ENCODE results near the gene NEURL1B.
A peak's percentile ranks its signal among the peaks of the same experiment; 100 is the strongest.
"Not testable (repeated sequence)": the region's sequence is repeated elsewhere in the genome, so short reads cannot be mapped to it uniquely, and the experiment has no call there.

The NEURL1B gene

DNA sequence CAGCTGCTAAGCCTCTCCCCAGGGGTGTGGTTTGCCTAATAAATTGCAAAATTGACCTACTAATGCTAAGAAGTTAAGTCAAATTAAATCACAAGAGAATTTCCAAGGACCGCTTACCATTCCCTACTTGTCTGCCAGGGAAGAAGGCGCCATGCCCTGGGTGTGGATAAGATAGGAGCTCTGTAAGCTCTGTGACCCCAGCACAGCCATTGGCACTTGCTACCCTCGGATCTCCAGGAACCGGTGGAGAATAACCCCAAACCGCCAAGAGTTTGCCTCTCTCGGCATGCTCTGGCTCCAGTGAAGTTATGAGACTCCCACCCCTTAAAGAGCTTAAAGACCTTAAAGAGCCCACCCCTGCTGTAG, 58.9 kb downstream of the NEURL1B start:
- DNase-seq: no peak

DNA sequence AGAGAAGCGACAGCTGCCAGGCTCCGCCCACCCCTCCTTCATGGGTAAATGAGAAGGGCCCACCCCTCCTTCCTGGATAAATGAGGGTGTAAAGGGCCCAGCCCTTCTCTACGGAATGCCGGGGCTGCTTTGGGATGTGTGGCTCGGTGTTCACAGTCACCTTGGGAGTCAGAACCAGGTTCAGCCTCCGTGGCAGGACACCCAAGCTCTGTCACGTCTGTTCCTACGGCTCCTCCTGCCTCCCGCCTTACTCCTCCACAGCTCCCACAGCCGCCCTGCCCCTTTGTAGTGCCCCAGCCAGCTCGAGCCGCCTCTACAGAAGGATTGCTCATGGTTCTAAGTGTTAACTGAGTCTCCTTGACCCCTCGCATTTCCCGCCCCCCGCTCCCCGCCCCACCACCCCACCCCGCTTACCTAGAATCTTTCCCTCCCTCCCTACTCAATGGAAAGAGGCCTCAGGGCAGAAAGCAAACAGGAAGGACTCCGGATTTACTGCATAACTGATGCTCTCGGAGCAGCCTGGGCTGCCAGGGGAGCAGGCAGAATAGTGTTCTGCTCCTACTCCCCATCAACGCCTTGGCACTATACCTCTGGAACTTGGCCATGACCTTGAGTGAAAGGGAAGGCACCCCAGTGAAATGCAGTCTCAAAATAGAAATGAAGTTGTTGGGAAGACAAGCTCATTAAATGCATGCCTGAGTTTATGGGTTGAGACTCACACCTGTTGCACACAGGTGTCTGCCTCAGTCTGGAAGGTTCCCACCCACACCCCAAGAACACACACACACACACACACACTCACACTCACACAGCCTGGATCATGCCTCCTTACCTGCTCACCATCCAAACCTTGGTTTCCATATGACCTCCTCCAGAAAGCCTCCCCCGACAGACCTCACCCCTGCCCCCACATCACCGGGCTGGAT, 59.6 kb downstream of the NEURL1B start:
- DNase-seq: no peak

DNA sequence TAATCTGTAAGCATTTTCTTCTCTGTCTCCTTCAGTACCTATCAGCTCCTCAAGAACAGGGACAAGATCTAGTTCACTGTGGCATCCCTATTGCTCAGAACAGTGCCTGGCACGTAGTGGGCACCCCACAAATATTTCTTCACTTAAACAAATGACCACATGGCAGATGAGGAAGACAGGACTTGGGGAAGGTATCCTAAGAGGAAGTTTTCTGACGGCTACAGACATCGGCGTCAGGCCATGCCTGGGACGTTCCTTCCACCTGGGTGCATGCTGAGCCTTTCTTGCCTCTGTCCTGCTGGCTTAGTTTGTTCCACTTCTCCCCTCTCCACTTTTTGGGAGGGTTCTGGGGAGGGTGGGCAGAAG, 60.2 kb downstream of the NEURL1B start:
- no peak for DNase-seq

DNA sequence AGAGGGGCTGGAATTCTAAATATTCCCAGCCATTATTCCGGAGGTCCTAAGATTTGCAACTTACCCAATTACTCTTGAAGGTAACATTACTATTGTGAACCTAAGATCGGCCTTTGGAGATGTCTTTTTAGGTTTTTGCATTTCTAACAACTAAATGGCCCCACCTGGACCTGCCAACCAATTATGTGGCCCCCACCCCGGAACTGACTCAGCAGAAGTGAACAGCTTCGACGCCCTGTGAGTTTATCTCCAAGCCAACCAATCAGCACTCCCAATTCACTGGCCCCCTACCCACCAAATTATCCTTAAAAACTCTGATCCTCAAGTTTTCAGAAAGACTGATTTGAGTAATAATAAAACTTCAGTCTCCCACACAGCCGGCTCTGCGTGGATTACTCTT, 62.9 kb downstream of the NEURL1B start:
- no peak for DNase-seq

DNA sequence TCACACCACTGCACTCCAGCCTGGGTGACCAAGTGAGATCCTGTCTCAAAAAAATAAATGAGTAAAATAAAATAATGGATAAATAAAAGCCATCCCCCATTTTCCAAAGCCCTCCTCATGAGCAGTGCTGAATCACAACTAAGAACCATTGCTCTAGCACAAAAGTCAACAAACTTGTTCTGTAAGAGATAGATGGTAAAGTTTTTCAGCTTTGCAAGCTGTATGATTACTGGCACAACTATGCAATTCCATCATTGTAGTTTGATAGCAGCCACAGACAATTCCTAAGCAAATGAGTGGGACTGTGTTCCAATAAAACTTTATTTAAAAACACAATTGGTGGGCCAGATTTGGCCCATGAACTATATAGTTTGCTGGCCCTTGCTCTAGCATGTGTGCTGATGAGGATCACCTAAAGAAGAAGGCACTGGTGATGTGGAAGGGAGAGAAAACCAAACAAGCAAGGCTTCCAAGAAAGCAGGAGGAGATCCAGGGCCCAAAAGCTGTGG, 64.6 kb downstream of the NEURL1B start:
- DNase-seq: no peak

DNA sequence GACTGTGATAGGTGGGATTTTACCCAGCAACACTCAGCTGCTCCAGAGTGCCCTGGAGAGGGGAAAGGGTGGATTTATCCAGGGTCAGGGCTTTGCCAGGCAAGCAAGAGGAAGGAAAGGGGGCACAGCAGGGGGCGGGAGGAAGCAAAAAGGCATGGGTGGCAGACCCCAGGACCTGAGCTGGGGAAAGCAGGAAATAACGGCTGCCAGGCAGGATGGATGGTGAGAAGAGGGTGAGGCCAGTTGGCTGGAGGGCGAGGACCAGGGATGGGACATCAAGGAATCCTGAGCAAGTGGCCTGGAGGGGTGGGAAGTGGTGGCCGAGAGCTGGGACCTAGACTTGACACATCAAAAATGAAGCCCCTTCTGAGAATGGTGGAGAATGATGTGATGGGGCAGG, 65.7 kb downstream of the NEURL1B start:
- no peak for DNase-seq

DNA sequence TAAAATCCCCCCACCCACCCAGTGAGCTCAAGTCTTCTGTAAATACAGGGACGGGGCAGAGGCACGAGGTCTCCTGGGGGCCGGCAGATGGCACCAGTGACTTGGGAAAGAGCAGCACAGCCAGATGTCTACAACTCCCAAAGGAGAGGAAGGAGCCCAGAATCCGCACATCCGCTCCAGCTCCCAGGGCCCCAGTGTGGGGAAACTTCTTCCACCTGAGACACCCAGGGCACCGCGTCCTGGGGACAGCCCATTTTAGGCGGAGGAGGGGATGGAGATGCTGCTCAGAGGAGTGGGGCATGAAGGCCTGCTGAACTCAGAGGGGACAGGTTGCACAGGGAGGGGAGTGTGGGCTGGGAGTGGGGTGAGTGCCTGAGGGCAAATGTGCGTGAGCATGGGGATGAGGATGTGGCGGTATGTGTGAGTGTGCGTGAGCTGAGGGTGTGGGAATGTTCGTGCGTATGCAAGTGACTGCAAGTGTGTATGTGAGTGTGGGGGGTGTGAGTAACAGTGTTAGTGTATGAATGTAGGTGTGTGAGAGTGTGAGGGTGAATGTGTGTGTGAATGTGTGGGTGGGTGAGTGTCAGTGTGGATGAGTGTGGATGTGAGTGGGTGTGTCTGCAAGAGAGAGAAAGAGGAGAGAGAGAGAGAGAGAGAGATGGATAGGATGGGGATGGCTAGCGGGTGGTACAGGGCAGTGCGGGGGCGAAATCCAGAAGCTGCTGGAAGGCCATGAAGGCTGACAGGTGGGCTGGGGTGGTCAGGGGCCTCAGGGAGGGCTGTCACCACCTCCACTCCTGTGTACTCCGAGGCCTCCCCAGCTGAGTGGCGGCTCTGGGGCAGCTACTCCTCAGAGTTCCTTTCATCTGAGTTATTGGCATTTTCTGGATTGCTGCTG, 66.5 kb downstream of the NEURL1B start:
- peak; percentile 46 for DNase-seq

DNA sequence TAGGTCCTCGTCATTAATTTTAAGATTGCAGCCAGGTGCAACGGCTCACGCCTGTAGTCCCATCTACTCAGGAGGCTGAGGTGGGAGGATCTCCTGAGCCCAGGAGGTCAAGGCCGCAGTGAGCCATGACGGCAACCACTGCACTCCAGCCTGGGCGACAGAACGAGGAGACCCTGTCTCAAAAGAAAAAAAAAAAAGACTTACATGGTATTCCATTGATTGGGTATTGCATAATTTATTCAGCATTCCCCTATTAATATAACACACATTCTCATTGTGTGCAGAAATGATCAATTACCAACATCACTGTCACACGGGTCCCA, 67.1 kb downstream of the NEURL1B start:
- no peak for DNase-seq

DNA sequence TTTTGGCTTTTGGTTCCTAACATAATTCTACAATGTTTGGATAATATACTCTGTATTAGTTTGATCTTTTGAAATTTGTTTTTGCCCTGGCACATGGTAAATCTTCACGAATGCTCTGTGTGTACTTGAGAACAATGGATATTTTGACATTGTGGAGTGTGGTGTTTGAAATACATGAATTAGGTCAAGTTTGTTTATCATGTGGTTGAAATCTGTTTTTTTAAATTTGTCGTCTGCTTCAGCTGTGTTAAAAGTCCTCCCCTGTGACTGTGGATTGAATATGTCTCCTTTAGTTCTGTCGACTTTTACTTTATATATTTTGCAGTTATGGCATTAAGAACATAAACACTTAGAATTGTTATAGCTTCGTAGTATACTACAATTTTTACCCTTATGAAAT, 69.6 kb downstream of the NEURL1B start:
- no peak for DNase-seq

DNA sequence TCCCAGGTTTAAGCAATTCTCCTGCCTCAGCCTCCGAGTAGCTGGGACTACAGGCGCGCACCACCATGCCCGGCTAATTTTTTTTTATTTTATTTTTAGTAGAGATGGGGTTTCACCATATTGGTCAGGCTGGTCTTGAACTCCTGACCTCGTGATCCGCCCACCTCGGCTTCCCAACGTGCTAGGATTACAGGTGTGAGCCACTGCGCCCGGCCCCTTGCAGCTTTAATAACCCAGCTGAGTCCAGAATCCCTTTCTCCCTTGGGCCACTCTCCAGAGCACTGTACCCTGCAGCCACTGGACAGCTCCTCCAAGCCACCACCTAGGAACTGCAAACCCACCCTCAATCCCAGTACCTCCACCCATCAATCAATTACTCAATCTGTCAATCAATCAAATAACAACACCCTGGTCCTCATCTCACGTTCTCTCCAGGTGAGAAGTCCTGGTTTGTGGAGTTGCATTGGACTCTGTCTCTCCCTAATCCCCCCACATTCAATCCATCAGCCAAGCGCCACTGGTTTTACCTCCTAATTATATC, 70.3 kb downstream of the NEURL1B start:
- DNase-seq: not testable (repeated sequence)

DNA sequence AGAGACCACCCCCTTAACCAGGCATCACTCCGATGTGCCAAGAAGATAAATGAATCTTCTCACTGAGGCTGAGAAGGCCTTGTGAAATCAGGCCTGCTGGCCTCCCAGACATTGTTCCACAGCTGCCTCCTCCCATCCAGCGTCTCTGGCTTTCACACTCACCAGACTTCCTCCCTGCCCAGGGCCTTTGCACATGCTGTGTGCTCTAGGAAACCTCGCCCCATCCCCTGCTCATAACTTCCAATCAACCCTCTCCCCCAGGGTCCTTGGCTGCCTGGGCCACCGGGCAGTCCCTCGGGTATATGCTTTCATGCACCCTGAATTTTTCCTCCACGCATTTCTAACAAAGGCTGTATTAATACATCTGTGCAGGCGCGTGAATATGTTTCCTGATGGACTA, 71.5 kb downstream of the NEURL1B start:
- DNase-seq: no peak

DNA sequence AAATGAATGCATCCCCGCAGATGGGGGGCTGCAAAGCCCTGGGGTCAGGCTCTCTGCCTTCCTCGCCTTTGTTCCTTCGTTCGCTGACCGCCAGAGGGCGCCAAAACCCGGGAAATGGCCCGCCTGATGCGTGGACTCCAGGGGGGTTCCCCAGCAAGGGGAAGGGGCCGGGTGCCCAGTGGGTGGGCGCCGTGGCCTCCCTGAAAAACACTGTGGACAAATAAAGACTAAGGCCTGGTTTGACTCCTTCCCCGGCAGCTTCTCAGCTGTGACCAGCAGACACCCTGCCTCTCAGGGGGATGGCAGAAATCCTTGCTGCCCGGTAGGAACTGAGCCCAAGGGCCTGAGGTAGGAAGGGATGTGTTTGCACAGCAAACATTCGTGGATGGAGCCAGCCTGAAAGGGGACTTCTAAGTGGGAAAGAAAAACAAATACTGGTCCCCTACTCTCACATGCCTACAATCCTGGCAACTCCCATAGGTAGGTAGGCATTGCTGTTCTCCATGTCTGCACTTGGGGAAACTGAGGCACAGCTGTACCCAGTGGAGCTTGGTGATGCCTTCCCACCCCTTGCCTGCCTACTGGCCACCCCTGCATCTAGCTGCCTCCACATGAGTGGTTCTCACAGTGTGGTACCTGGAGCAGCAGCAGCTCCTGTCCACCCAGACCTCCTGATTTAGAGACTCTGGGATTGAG, 72.2 kb downstream of the NEURL1B start:
- DNase-seq: peak; percentile 4

DNA sequence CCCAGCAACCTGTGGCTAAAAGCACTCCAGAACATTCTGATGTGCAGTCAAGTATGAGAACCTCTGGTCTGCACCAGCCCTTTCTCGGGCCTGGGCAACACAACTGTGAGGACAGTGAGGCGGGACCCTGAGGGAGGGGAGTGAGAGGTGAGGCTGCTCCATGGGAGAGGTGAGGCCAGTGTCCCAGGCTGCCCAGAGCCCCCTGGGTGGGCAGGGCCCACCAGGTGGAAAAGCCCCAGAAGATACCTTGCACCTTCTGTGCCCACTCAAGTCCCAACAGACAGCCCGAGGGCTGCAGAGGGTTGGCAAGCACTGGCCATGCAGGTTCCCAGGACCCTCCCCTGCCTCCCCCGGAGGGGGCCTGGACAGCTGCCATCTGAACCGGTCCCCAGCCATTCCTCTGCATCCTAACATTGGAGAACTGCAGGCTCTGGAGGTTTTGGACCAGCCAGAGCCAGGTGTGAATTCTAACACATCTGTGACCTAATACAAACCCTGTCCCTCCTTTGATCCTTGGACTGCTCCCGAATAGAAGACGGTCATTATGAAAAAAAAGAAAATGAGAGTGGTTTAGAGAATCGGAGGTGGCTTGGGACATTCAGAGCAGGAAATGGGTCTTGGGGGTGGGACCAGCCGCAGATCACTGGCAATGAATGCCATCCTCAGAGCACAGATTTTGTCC, 72.9 kb downstream of the NEURL1B start:
- no peak for DNase-seq

DNA sequence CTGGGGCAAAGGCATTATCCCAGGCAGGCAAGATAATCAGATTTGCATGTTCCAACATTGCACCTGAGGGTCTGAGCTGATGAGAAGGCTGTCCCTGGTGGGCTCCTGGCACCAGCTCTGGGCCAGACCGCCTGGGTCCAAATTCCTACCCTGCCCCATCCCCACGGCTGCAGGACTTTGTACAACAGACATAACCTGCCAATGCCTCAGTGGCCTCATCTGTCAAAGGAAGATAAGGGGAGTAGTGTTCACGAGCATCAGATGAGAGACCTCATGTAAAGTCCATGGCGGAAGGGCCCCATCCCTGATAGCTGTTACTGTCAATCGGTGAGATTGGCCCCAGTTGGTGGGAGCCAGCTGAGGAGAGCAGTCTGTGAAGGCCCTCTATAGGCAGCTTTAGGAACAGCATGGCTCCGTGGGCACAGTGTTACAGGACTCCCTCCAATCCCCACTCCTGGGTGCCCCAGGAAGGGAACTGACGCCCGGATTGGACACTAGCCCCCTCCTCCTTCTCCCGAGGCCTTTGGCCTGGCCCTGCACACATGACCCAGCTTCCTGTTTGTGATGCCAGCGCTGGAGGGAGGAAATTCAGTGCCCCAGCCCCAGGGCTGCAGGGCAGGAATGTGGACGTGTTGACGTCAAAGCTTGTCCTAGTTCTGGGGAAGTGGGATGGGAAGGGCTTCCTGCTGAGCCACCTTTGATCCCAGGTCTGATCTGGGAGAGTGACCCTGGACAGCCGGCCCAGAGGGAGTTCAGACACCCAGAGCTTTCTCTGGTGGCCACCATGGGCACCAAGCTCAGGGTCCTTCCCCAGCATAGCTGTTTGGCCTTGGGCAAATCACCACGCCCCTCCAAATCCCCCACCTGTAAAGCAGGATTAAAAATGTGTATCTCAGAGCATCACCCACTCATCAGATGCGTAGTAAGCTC, 73.7 kb downstream of the NEURL1B start:
- DNase-seq: peak; percentile 15

DNA sequence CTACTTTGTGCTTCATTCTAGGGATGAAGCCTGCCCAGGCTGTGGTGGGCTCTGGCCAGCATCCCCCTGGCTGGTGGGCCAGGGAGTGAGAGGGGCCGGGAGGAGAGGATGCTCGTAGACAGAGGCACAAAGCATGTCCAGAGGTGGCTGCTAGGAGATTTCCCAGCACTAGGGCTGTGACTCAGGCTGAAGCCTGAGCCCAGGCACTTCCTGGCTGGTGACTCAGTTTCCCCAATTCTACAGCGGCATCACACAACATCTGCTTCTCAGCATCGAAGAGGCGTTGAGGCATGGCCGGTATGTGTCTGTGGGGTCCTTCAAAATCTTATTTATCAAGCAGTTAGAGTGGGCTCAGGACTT, 74.3 kb downstream of the NEURL1B start:
- no peak for DNase-seq

DNA sequence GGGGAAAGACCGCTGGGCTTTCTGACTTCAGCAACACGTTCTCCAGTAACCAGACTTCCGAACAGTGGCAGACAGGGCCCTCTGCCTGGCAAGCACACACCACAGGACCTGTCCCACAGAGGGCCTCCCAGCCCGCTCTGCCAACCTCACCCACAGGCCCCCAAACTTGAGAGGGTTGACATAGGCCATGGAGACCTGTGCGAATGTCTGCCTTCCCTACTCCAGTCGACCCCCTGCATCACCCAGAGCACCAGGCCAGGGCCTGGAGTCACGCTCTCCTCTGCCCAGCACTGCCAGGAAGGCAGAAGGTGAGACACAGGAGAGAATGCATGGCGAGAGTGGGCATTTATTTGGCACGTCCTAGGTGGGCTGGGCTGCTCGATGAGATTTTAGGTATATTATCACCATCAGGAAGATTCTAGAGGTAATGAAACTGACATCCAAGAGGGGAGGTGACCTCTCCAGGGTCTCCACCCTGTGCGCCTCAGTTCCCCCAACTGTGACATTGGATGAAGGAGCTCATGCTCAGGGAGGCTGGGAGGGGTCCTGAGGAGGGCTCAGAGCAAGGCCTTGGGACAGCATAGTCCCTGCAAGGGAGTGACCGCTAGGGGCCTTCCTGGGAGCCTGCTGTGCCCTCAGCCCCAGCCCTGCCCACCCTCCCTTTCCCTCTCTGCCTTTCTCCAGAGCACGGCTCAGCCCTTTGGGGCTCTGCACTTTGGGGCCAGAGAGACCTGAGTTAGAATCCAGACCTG, 75.0 kb downstream of the NEURL1B start:
- DNase-seq: no peak

DNA sequence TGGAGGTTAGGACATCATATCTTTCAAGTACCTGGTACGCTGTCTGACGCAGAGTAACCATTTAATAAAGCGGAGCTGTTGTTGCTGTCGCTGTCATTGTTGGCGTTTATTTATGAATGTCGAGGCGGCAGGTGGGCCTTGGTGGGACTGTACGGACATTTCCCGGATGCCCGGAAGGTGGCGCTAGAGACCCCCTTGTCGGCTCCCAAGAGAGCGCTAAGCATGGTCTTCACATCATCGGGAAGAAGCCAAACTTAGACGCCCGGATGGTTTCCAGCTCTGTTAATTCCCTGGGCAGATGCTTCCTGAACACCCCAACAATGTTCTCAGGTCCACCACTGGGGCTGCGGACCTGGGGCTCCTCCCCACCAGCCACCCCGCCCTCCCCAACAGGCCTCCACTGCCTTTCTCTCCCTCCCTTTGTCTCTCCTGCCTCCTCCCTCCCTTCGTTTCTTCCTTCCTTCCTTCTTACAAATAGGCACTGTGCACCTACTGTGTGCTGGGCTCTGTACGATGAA, 75.8 kb downstream of the NEURL1B start:
- DNase-seq: peak; percentile 31

DNA sequence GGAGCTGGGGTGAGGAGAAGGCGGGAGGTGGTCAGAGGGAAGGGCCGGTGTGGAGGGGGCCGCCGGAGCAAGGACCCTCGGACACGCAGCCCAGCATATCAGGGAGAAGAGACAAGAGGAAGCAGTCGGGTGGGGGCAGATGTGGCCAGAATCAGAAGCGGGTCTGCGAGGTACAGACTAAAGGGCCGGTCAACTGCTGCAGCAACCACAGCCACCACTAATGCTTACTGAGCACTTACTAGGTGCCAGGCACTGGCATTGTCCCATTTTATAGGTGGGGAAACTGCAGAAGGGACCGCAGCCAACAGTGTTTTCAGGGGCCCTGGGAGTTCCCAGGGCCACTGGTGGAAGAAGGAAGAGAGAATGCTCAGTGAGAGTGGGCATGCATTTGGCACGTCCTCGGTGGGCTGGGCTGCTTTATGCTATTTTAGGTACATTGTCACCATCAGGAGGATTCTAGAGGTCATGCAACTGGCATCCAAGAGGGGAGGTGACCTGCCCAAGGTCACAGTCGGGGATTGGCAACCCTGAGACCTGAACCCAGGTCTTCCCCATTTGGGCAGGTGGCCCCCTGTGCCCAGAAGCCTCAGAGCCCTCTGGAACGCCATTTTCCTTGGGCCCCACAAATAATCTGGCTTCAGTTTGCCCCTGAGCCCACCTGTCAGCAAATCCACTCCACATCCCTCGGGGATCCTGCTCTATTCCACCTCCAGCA, 76.6 kb downstream of the NEURL1B start:
- DNase-seq: no peak

DNA sequence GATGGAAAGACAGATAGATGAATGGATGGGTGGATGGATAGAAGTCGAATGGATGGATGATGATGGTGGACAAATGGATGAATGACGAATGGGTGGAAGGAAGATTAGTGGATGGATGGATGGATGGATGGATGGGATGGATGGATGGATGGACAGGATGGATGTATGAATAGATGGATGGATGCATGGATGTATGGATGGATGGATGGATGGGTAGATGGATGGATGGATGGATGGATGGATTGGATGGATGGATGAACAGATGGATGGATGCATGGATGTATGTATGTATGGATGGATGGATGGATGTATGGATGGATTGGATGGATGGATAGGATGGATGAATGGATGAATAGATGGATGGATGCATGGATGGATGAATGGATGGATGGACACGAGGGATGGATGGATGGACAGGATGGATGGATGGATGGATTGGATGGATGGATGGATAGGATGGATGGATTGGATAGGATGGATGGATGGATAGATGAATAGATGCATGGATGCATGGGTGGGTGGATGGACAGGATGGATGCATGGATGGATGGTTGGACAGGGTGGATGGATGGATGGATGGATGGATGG, 77.6 kb downstream of the NEURL1B start:
- no peak for DNase-seq

Data from NCI-H1092 treated with DMSO at 0.1 percent for 48 hours (cell line).